ENCODE data around the gene L3MBTL1.
A peak's percentile ranks its signal among the peaks of the same experiment; 100 is the strongest.

L3MBTL1 gene

GRCh38 chr20:43536041-43536816 is 28.7 kb downstream of the L3MBTL1 start:
- DNase-seq = no peak

DNA sequence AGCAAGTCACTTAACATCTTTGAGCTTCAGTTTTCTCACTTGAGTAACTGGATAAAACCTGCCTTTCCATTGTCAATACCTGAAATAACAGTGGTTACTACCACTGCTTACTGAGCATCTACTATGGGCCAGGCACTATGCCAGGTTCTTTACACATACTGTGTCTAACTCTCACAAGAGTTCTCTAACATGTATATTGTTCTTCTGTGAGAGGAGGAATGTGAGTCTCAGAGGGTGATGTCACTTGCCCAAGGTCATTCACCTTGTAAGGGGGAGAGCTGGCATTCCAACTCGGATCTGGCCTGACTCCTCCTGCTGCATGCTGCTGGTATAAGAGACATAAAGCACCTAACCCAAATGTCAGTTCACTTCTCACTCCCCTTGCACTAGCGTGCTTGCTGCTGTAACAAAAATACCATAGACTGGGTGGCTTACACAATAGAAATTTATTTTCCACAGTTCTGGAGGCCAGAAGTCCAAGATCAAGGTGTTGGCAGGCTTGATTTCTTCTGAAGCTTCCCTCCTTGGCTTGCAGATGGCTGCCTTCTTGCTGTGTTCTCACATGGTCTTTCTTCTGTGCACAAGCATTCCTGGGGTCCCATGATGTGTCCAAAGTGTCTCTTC is 29.4 kb downstream of the L3MBTL1 start:
- no peak for DNase-seq

DNA sequence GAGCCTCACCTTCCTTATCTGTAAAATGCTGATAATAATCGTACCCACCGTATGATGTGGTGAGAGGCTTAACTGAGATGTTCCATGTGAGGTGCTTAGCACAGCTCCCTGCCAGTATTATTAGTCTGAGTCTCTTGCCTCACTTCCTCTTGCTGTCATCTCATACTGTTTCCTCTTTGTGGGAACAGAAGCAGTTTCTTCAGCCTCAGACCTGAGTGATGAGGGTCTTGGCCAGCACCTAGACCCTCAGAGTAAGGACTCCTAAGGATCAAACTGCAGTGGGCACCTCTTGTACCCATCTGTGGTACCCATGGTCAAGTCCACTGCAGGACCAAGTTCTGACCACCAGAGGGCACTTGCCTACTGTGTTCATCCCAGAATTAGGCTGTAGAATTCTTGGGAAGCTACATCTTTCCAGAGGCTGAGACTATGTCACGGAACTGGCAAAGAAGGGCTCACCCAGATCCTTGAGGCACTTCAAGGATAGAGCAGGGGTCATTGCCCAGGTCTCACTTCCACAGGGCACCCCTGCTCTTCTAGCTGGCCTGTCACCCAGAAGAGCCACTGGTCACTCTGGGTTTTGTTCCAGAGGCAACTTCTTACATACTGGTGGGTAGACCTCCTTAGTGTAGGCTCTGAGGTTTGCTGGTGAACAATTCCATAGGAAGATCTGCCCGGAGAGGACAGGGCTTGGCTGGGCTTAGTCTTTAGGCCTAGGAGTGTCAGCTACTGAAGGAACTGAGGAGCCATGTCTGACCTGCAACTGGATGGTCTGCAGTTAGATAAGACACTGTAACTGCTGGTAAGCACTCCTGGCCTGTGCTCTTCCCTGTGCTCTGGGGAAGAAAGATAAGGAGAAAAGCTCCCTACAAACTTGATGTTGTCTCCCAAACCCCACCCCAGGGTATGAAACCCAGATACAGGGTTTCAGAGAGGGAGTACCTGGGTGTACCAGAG is 30.7 kb downstream of the L3MBTL1 start:
- DNase-seq = peak; percentile 30 to 41

DNA sequence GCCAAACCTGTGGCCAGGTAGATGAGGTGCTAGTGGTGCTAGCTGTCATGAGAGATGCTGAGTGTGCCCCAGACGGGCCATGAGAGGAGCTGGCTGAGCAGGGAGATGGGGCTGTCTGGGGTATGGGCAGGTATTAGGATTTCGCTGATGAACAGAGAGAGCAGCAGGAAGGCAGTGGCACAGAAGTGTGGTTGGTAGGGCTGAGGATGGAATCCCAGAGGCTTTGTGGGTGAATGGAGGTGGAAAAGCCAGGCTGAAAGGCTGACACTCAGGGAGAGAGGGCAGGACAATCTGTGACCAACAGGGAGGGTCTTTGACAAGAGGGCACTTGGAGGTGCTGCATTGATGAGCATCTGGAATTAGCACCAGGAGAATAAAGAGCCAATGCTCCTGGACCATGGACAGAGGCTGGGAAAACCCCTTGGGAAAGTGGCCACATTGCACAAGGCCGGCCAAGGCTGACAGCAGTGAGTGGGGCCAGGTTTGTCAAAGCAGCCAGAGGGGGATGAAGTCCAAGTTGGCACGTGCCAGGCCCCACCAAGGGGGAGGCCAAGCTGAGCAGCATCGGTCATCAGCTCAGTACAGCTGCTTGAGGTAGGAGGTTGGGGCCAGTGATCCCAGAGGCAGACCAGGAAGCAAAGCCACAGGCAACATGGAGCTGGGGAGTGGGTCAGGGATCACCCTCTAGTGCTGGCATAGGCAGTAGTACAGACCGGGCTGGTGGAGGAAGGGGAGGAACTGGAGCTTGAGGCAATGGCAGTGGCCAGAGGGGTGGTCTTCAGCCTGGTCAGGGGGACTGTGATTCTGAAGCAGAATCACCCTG is 31.6 kb downstream of the L3MBTL1 start:
- no peak for DNase-seq

DNA sequence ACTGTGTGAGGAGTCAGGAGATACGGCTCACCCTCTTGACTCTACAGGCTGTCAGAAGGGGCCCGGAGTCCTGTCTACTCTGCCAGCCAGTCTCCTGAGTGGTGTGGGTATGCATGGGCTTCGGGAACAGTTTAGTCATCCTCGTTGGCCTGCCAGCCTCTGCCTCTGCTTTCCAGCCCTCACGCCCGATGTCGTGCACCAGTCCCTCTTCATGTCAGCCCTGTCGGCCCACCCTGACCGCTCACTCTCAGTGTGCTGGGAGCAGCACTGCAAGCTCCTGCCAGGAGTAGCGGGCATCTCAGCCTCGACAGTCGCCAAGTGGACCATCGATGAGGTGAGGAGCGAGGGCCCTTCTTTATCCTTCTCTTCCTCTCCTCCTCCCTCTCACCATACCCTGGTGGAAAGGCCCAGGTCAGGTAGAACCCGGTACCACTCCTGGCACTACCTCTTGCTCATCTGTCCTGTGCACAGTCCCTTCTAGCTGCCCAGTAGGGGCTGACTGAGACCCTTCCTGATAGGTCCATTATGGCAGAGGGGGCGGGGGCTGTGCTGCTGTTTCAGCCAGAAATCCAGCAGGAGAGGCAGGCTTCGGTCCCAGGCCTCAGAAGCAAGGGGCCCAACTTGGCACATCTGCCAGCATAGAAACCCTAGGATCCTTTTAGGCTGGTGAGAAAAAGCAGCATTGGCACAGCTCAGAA is 32.6 kb downstream of the L3MBTL1 start:
- no peak for DNase-seq

DNA sequence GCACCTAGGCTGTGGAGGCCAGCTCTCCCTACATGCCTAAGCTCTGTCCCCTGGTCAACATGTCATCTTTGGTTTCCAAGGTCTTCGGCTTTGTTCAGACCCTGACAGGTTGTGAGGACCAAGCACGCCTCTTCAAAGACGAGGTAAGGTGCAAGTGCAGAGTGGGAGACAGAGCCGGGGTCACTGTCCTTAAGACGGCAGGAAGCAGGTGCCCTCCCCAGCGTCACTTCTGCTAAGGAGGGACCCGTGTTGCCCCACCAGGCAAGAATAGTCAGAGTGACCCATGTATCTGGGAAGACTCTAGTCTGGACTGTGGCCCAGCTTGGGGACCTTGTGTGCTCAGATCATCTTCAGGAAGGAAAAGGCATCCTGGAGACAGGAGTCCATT is 33.2 kb downstream of the L3MBTL1 start:
- no peak for DNase-seq

- no peak for DNase-seq
Measured at GRCh38 chr20:43541214-43541613, 33.7 kb downstream of the L3MBTL1 start.

GRCh38 chr20:43542161-43542560 is 34.7 kb downstream of the L3MBTL1 start:
- DNase-seq = no peak

- DNase-seq = no peak
Measured at GRCh38 chr20:43542674-43543073, 35.2 kb downstream of the L3MBTL1 start.

GRCh38 chr20:43543138-43543537 is 35.6 kb downstream of the L3MBTL1 start:
- DNase-seq = no peak

DNA sequence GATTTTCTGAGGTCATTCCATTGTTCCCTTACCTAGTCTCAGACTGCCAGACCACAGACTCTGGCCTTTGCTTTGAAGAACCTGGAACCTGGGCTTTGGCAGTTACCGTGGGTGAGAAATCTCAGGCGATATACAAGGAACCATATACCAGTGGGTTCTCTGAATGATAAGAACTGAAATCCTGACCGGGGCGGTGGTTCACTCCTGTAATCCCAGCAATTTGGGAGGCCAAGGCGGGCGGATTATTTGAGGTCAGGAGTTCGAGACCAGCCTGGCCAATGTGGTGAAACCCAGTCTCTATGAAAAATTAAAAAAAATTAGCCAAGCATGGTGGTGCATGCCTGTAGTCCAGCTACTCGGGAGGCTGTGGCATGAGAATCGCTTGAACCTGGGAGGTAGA is 37.0 kb downstream of the L3MBTL1 start:
- DNase-seq = no peak

GRCh38 chr20:43545837-43546578 is 38.5 kb downstream of the L3MBTL1 start:
- no peak for DNase-seq

- no peak for DNase-seq
Measured at GRCh38 chr20:43548273-43548880, 40.9 kb downstream of the L3MBTL1 start.

- no peak for DNase-seq
Measured at GRCh38 chr20:43549416-43550065, 42.0 kb downstream of the L3MBTL1 start.

GRCh38 chr20:43550456-43550855 is 43.0 kb downstream of the L3MBTL1 start:
- no peak for DNase-seq

- no peak for DNase-seq
Measured at GRCh38 chr20:43554369-43554768, 46.9 kb downstream of the L3MBTL1 start.

GRCh38 chr20:43558412-43559146 is 51.1 kb downstream of the L3MBTL1 start, which contains the start of gene SGK2:
Gene SGK2, plus strand, starts transcription at chr20:43559027. Its CDS starts 7,469 bp downstream, at chr20:43566496.
- no peak for DNase-seq

GRCh38 chr20:43559147-43559987 is 51.9 kb downstream of the L3MBTL1 start:
- no peak for DNase-seq
